Measurements from ENCODE around the gene MZB1.
"Not testable (repeated sequence)": the region's sequence is repeated elsewhere in the genome, so short reads cannot be mapped to it uniquely, and the experiment has no call there.

Gene MZB1

GRCh38 chr5:139392678-139393496 lies 3.2 kb upstream of the MZB1 start:
- peak in 1 of 51 donors; percentile 12 for DNase-seq

GRCh38 chr5:139392324-139392677 lies 2.6 kb upstream of the MZB1 start:
- DNase-seq, result no peak

- DNase-seq, result no peak
Observed at GRCh38 chr5:139391570-139392323, 2.0 kb upstream of the MZB1 start.

GRCh38 chr5:139390639-139391569 lies 1.2 kb upstream of the MZB1 start:
- no peak for DNase-seq

GRCh38 chr5:139388198-139388821 lies 1.4 kb downstream of the MZB1 start:
- no peak for DNase-seq

- DNase-seq, result no peak
Observed at GRCh38 chr5:139387611-139388197, 2.0 kb downstream of the MZB1 start.

- DNase-seq, result not testable (repeated sequence)
Observed at GRCh38 chr5:139386956-139387355, 2.8 kb downstream of the MZB1 start.

GRCh38 chr5:139386050-139386438 lies 3.7 kb downstream of the MZB1 start:
- DNase-seq, result no peak

- DNase-seq, result no peak
Observed at GRCh38 chr5:139385061-139386049, 4.4 kb downstream of the MZB1 start.

- no peak for DNase-seq
Observed at GRCh38 chr5:139384591-139385051, 5.1 kb downstream of the MZB1 start.

GRCh38 chr5:139383993-139384590 lies 5.6 kb downstream of the MZB1 start:
- DNase-seq, result no peak

- DNase-seq, result no peak
Observed at GRCh38 chr5:139383275-139383992, 6.3 kb downstream of the MZB1 start, which contains the start of gene SLC23A1. SLC23A1 (minus strand) TSS chr5:139383297; CDS start chr5:139383253, 44 bp downstream.

GRCh38 chr5:139382807-139383206 lies 6.9 kb downstream of the MZB1 start:
- no peak for DNase-seq

- DNase-seq, result no peak
Observed at GRCh38 chr5:139381837-139382761, 7.6 kb downstream of the MZB1 start.

GRCh38 chr5:139379626-139380449 lies 9.9 kb downstream of the MZB1 start:
- DNase-seq, result no peak

- DNase-seq, result no peak
Observed at GRCh38 chr5:139378941-139379361, 10.8 kb downstream of the MZB1 start.

Measured in hypothalamus (tissue), 51 donors.